GM18868 (cell line): Measurements from ENCODE around the gene KRTAP10-7.
"Not testable (repeated sequence)": the region's sequence is repeated elsewhere in the genome, so short reads cannot be mapped to it uniquely, and the experiment has no call there.

Experiments used
- ATAC-seq: cut with Tn5 transposase; IDR thresholded peaks from one replicate; pipeline ENCODE4 v1.9.1; 2021; ENCODE audit warnings: mild to moderate bottlenecking, moderate library complexity; ENCODE audit not compliant: unreplicated experiment

The KRTAP10-7 gene, protein sequence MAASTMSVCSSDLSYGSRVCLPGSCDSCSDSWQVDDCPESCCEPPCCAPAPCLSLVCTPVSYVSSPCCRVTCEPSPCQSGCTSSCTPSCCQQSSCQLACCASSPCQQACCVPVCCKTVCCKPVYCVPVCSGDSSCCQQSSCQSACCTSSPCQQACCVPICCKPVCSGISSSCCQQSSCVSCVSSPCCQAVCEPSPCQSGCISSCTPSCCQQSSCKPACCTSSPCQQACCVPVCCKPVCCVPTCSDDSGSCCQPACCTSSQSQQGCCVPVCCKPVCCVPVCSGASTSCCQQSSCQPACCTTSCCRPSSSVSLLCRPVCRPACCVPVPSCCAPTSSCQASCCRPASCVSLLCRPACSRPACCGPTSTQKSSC

GRCh38 chr21:44600118-44600978, at the start of gene KRTAP10-7:
KRTAP10-7 (plus strand) TSS chr21:44600597; CDS start chr21:44600622, 25 bp downstream.
- not testable (repeated sequence) for ATAC-seq

- ATAC-seq: no peak
These were observed 49.6 kb upstream of the KRTAP10-7 start for GRCh38 chr21:44550807-44551206.

DNA sequence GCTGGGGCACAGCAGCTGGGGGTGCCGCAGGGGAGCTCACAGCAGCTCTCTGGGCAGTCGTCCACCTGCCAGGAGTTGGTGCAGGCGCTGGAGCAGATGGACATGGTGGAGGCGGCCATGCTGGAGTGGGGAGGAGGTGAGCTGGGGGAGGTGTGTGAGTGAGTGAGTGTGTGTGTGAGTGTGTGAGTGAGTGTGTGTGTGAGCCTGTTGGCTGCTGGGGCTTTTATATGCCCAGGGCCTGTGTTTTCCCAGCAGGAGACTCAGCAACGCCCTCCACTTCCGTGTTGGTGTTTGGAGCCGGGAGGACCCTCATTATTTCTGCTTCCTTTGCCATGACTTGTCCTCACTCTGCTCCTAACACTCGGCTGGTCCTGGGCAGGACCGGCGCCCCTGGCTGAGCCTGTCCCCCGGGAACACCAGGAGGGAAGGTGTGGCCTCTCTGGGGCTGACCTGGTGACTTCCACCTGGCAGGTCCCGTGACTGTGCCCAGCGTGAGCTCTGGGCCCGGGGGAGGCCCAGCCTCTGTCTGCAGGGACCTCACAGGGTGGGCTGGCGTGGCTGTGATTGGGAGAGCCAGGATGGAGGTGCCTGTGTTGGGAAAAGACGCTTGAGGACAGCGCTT, 48.9 kb upstream of the KRTAP10-7 start, which contains the start of gene KRTAP10-2:
KRTAP10-2 (minus strand) TSS at position 166 of the 622 bp plus-strand sequence; CDS start at position 119, 47 bp downstream.
- no peak for ATAC-seq

- no peak for ATAC-seq
These were observed 48.3 kb upstream of the KRTAP10-7 start for GRCh38 chr21:44552136-44552535.

DNA sequence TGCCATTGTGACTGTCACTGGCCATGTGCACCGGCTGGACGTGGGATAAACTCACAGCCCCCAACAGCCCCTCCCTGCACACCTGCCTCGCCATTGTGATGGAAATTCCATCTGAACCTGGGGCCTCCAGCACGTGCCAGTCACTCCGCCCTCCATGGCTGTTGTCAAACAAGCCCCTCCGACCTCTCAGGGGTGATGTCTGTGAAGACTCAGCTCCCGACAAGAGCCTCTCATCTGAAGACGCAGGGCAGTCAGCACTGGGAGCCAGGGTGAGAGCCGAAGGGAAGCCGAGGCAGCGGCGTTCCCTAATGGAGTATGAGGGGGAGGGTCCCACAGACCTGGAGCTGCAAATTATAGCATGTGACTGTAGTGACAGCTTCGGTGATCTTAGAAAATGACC, 47.7 kb upstream of the KRTAP10-7 start:
- ATAC-seq: no peak

DNA sequence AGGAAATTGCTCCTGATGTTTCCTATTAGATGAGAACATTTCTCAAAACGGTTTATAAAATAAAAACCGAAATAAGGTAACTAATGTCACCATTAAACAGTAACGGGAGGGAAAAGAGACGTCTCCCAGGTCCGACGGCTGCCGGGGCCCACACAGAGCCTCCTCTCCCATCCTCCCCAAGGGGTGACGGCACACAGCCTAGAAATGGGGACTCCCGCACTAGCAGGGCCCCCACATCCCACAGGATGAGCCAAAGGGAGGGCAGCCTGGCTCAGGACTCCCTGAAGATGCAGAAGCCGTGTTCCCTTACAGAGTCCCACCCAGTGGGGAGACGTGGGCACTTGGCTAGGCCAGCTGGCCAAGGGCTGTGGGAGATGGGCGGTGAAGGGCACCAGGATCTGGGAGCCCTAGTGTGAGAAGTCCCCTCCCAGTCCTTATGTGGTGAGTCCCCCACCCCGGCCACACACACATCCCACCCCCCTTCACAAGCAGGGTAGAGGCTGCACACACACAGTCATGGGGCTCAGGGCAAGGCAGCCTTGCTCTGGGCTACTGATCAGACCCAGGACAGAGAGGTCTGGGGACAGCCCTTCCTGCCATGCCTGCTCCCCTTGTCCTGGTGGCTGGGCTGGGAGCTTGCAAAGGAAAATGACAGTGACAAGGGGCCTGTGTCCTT, 45.1 kb upstream of the KRTAP10-7 start:
- no peak for ATAC-seq

DNA sequence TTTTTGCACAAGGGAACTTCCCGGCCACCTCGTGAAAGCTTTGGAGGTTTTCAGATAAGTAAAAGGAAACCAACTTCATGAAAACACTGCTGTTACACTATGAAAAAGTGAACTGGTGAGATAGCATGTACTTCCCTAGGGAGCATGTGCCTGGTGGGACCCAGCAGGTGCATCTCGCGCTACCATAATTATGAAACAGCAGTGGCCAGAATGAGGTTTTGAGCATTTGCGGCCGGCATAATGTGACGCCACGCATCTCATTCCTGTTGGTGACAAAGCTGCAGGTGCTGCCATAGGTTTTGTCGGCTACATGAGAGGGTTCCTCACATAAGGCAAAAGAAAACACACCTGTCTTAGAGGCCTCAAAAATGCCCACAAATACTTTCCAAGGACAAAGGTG, 43.5 kb upstream of the KRTAP10-7 start:
- ATAC-seq: no peak

- no peak for ATAC-seq
These were observed 42.7 kb upstream of the KRTAP10-7 start for GRCh38 chr21:44557491-44558328.

- ATAC-seq: not testable (repeated sequence)
These were observed 42.1 kb upstream of the KRTAP10-7 start for GRCh38 chr21:44558329-44558675.

GRCh38 chr21:44558695-44559094, 41.7 kb upstream of the KRTAP10-7 start, which contains the start of gene KRTAP10-3:
KRTAP10-3 (minus strand) TSS chr21:44558795; CDS start chr21:44558715, 80 bp downstream.
- ATAC-seq: no peak

- no peak for ATAC-seq
These were observed 36.3 kb upstream of the KRTAP10-7 start for GRCh38 chr21:44564099-44564498.

- ATAC-seq: no peak
These were observed 35.4 kb upstream of the KRTAP10-7 start for GRCh38 chr21:44564886-44565598.

DNA sequence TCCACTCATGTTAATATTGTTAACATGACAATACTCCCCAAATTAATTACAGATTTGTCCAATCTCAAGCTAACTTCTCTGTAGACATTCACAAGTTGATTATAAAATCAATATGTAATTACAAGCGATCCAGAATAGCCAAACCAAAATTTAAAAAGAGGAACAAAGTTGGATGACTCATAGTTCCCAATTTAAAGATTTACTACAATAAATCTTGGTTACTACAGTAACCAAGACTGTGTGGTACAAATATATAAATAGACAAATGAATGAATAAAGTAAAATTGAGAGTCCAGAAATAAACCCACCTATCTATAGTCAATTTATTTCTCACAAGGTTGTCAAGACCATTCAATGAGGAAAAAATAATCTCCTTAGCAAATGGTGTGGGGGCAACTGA, 34.0 kb upstream of the KRTAP10-7 start:
- no peak for ATAC-seq

DNA sequence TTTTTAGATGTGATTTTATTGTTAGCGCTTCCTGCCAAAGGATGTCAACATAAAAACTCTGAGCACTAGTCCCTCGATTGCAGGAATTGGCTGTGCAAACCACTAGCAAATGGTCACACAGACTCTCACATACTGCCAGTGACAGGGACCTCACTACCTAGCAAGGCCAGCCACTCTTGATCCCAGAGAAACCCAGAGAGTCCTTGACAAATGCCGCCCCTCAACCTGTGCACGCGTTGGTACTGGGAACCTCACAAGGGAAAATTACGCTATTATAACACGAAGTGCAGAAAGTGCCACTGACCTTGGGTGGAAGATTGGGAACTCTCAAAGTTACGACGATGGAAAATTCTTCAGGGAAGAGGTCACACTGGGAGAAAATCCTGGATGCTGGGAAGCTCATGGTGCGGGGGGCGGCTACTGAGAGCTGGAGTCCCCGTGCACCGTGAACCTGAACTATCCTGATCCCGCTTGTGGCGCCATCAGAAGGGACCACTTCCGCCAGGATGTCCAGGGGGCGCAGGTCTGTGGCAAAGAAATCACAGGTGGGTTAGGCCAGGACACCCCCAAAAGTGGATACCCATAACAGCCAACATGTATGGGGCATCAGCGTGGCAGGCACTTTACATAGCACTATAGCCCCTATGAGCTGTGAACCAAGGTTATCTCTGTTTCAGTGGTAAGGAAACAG, 32.8 kb upstream of the KRTAP10-7 start:
- ATAC-seq: no peak

DNA sequence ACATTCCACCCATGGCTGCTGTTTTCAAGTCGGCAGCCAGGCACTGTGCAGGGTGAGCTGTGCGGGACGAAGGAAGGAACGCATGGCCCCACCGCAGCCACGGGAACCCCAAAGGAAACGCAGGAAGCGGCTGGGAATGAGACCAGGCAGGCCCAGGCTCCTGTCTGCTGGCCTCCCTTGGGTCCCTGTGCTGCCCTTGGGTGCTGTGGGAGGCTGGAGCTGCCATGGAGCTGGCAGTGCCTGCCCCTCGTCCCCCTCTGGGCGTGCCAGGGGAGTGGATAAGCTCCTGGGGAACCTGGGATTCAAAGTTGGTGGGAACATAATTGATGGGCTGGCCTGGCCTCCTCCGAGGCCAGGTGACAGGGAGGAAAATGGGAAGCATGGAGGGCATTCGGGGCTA, 32.1 kb upstream of the KRTAP10-7 start:
- no peak for ATAC-seq

DNA sequence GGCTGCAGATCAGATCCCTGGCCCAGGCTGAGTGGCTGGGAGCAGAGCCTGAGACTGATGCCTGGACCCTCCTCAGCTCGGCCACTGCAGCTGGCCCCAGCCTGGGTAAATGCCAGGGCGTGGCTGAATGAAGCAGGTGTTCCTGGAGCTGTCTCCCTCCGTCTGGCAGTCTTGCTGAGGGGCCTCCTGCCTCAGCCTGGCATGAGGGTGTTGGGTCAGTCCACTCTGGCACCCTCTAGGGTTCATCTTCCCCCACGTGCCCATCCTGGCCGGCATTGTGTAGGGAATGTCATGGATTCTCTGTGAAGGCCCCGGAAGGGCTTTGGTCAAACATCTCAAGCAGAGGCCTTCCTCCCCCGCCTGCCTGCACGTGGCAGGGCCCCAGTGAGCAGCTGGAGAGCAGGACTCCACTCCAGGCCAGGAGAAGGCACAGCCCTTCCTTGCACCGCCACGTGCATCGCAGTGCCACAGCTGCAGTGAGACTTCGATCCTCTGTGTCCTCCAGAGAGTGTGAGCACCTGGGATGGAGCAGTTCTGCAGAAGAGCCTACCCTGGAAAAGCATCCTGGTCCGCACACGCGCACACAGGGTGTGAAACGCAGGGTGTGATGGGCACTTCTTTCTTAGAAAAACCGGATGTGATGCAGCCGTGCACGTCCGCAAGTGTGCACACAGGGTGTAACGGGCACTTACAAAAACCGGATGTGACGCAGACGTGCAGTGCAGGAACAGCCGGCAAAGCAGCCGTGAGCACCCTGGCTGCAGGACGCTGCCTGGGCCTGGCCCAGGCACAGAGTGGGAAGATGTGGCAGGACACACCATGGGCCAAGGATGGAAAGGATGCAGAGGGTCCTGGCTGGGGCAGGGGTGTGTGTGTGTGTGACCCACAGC, 31.5 kb upstream of the KRTAP10-7 start:
- no peak for ATAC-seq

DNA sequence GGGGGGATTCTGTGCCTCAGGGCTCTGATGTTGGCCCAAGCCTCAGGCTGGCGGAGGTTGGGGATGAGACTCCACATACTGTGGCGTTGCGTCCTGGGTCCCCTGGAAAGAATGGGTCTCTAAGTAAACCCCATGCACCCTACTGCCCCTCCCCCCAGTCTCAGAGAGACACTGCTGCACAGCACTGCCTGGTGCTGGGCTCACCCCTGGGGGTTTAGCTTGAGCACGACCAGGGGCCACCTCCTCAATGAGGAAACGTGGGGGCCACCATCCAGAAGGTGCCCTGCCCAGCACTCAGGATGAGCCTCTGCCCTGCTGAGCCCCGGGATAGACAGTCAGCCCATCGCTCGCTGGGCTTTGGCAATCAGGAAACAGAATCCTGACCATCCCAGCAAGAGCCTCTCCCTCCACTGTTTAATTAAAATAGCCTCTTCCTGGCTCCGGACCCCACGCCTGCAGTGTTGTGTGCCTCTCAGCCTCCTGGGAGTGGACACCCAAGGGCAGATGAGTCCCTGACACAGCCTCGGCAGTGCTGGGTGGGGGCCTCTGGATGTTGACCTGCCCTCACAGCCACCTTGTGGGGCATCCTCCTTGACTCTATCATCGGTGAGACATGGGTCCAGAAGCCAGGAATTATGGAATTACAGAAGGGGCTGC, 30.4 kb upstream of the KRTAP10-7 start:
- ATAC-seq: no peak
